Keratinocyte (primary cell): ENCODE measurements around the gene SYTL1. TPM values are rescaled to one million over a fixed set of nuclear protein-coding genes. Genes with fewer than 3 reads are reported as not detected.

Experiments
- DNase-seq: peaks from one replicate; pipeline ENCODE4 v3.0.0-alpha.2; 2011; ENCODE audit warnings: low read depth, missing footprints, low spot score
- FAIRE-seq: peaks from 2 replicates; lab custom pipeline; 2011; peaks lifted over from hg19 to GRCh38; lab: Jason Lieb, UNC
- H2AFZ ChIP-seq: 2 replicates; pipeline ENCODE4 v1.6.0; 2012; ENCODE audit warnings: low read length, control low read depth, inconsistent platforms; ENCODE audit not compliant: control insufficient read depth
- H3K27ac ChIP-seq: 2 replicates; pipeline ENCODE4 v1.5.1; 2011; ENCODE audit warnings: low read length; ENCODE audit not compliant: control insufficient read depth, insufficient read depth
- H3K27me3 ChIP-seq: 3 replicates; pipeline ENCODE4 v1.6.0; 2011; ENCODE audit warnings: low read length; ENCODE audit not compliant: control insufficient read depth, insufficient read depth; ENCODE audit errors: extremely low read depth
- H3K36me3 ChIP-seq, 2 experiments: 2 replicates in 1 of 2; 3 replicates in 1 of 2; pipeline ENCODE4 v1.5.1; 2011; ENCODE audit warnings: low read length in 2 of 2, mild to moderate bottlenecking in 1 of 2; ENCODE audit not compliant: control insufficient read depth in 2 of 2, insufficient read depth in 2 of 2; ENCODE audit errors: extremely low read depth in 1 of 2
- H3K4me1 ChIP-seq: 3 replicates; pipeline ENCODE4 v1.5.1; 2011; ENCODE audit warnings: low read length; ENCODE audit not compliant: control insufficient read depth, insufficient read depth; ENCODE audit errors: extremely low read depth
- H3K4me2 ChIP-seq: 3 replicates; pipeline ENCODE4 v1.6.0; 2011; ENCODE audit warnings: low read depth, low read length; ENCODE audit not compliant: control insufficient read depth, insufficient read depth; ENCODE audit errors: extremely low read depth
- H3K4me3 ChIP-seq, 3 experiments: fragments of 200-600 bp in 1 of 3; sonication (generic) in 1 of 3; 2 replicates in 2 of 3; 3 replicates in 1 of 3; pipeline ENCODE4 v1.5.1; 2011 to 2016; ENCODE audit warnings: low read length in 3 of 3, mild to moderate bottlenecking in 3 of 3, control low read depth in 2 of 3, inconsistent platforms in 1 of 3, low read depth in 1 of 3, mixed read lengths in 1 of 3, mixed run types in 1 of 3, moderate library complexity in 1 of 3; ENCODE audit not compliant: control insufficient read depth in 2 of 3, insufficient read depth in 2 of 3; ENCODE audit errors: extremely low read depth in 1 of 3
- H3K79me2 ChIP-seq: 2 replicates; pipeline ENCODE4 v1.6.0; 2012; ENCODE audit warnings: low read length; ENCODE audit not compliant: control insufficient read depth, insufficient read depth
- H3K9ac ChIP-seq: 3 replicates; pipeline ENCODE4 v1.6.0; 2011; ENCODE audit warnings: low read length; ENCODE audit not compliant: control insufficient read depth, insufficient read depth; ENCODE audit errors: extremely low read depth
- H3K9me1 ChIP-seq: 3 replicates; pipeline ENCODE4 v1.6.0; 2011; ENCODE audit warnings: low read length; ENCODE audit not compliant: control insufficient read depth, insufficient read depth; ENCODE audit errors: extremely low read depth
- H3K9me3 ChIP-seq: 2 replicates; pipeline ENCODE4 v1.5.1; 2012; ENCODE audit warnings: low read depth, low read length; ENCODE audit not compliant: control insufficient read depth
- H4K20me1 ChIP-seq: 3 replicates; pipeline ENCODE4 v1.6.0; 2011; ENCODE audit warnings: low read length; ENCODE audit not compliant: control insufficient read depth, insufficient read depth; ENCODE audit errors: extremely low read depth
- CTCF ChIP-seq, 3 experiments: IDR thresholded peaks in 1 of 3; conservative IDR thresholded peaks in 1 of 3; optimal IDR thresholded peaks in 1 of 3; 2 replicates in 2 of 3; 3 replicates in 1 of 3; pipeline versions ENCODE3 to v1.5.1; 2011; ENCODE audit warnings: low read length in 3 of 3, mild to moderate bottlenecking in 3 of 3, moderate library complexity in 2 of 3, control low read depth in 1 of 3, inconsistent platforms in 1 of 3; ENCODE audit not compliant: insufficient read depth in 2 of 3; ENCODE audit errors: extremely low read depth in 1 of 3
- EZH2 ChIP-seq: IDR thresholded peaks from one replicate; pipeline ENCODE4 v1.6.1; 2012; ENCODE audit warnings: inconsistent platforms, mild to moderate bottlenecking, low read length, moderate library complexity
- dilution Hi-C: fragments of 300-500 bp; cut with MboI; formaldehyde crosslinking; loops from one replicate; pipeline ENCODE4 v1.7.0; 2020; ENCODE audit warnings: low sequenced_read_pairs; ENCODE audit not compliant: extremely low pct_ligation_motif_present
- polyA plus RNA-seq, 5 experiments: library from polyadenylated mRNA; depleted of rRNA in 3 of 5; stranded (reverse) in 3 of 5; stranded (forward) in 1 of 5; unstranded in 1 of 5; fragments of >200 nt; gene quantifications; 1 replicate in 1 of 5; 2 replicates in 3 of 5; 3 replicates in 1 of 5; pipeline versions ENCODE4 v1.2.1 to v1.2.3, GENCODE V29; 2011 to 2012; ENCODE audit warnings: missing spikeins in 2 of 5, low read depth in 1 of 5, low replicate concordance in 1 of 5

Gene SYTL1
- polyA plus RNA-seq, 1 donor (not counting 4 experiments of a cell fraction or from before 2014, with no cell fraction given): 15.6 TPM

- Histone ChIP-seq H3K36me3 (peaks cover 41 to 44% of the 10 kb centered on the region in 2 experiments), H3K9me1 (no peaks in the 10 kb centered on the region), H3K27me3 (no peaks in the 10 kb centered on the region), H3K4me3 (no peak overlapping the region), H3K9ac (no peak overlapping the region), H2AFZ (no peak overlapping the region), H4K20me1 (no peaks in the 10 kb centered on the region), H3K9me3 (no peaks in the 10 kb centered on the region), H3K79me2 (peaks cover 16% of the 10 kb centered on the region), H3K27ac (no peak overlapping the region), H3K4me1 (no peaks in the 10 kb centered on the region), H3K4me2 (no peak overlapping the region)
- FAIRE-seq (no peak), DNase-seq (no peak)
- no peak for TF ChIP-seq EZH2
- TF ChIP-seq CTCF (optimal IDR thresholded peaks at IDR 0.05 in 1 of 3, IDR thresholded peaks at IDR 0.05 in 1 of 3, conservative IDR thresholded peaks at IDR 0.05 in 1 of 3; ENCODE audit: extremely low read depth in 1 of 3, insufficient read depth in 2 of 3, low read length in 3 of 3): no peak
- dilution Hi-C loops: no loop called here
Measured at GRCh38 chr1:27333717-27334279, 8.0 kb upstream of the SYTL1 start.

GRCh38 chr1:27335506-27336422, 6.1 kb upstream of the SYTL1 start:
- Histone ChIP-seq H3K27ac (no peak overlapping the region), H3K27me3 (no peaks in the 10 kb centered on the region), H4K20me1 (no peaks in the 10 kb centered on the region), H3K4me1 (peaks cover 2% of the 10 kb centered on the region), H3K4me2 (no peak overlapping the region), H2AFZ (no peak overlapping the region), H3K4me3 (no peak overlapping the region), H3K9me3 (no peaks in the 10 kb centered on the region), H3K79me2 (peaks cover 4% of the 10 kb centered on the region), H3K9ac (no peak overlapping the region), H3K9me1 (no peaks in the 10 kb centered on the region), H3K36me3 (peaks cover 35 to 41% of the 10 kb centered on the region in 2 experiments)
- DNase-seq (no peak), FAIRE-seq (no peak)
- dilution Hi-C loops: no loop called here
- no peak for TF ChIP-seq EZH2
- TF ChIP-seq CTCF (optimal IDR thresholded peaks at IDR 0.05 in 1 of 3, IDR thresholded peaks at IDR 0.05 in 1 of 3, conservative IDR thresholded peaks at IDR 0.05 in 1 of 3; ENCODE audit: extremely low read depth in 1 of 3, insufficient read depth in 2 of 3, low read length in 3 of 3): no peak
